ENCODE measurements around the gene NNAT. TPM values are rescaled to one million over a fixed set of nuclear protein-coding genes. Genes with fewer than 3 reads are reported as not detected.

Gene NNAT
- total and polyA plus RNA-seq, 2 experiments from 2014 or later: 0.90 TPM; not detected in 1

DNA sequence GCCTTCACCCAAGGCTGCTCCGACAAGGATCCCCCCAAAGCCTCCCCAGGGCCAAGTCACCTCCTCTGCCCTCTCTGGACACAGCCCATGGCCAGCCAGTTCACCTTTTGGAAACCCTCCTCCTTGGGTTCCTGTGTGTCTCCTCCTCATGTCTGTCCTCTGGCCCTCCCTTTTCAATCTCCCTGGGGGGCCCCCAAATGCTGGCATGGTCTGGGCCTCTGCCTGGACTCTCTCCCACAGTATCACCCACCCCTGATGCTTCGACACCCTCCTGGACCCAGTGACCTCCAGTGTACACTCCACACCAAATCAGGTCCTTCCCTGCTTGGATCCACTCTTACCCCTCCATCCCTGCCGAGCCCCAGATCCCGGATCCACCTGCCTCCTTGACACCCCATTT lies 46.7 kb upstream of the NNAT start:
- in situ Hi-C loops (cut with MboI): no loop called here
- no peak for DNase-seq
- peaks cover 18% of the 10 kb centered on the region for H3K27me3 ChIP-seq (replicated peaks; ENCODE audit: insufficient read depth)
- no peak overlapping the region for H3K4me3 ChIP-seq
- H3K4me2 ChIP-seq (ENCODE audit: unreplicated experiment): no peak overlapping the region
- H3K4me1 ChIP-seq (ENCODE audit: insufficient read depth): no peaks in the 10 kb centered on the region
- no peaks in the 10 kb centered on the region for H3F3A ChIP-seq (ENCODE audit: insufficient read depth)
- TF ChIP-seq EZH2 (IDR thresholded peaks at IDR 0.05; ENCODE audit: insufficient read depth, poor library complexity, severe bottlenecking) (no peak), EZH2phosphoT487 (IDR thresholded peaks at IDR 0.05; ENCODE audit: insufficient read depth, low read depth) (no peak)
- no peaks in the 10 kb centered on the region for H3K9me2 ChIP-seq (ENCODE audit: insufficient read depth)
- no peaks in the 10 kb centered on the region for H3K36me3 ChIP-seq (ENCODE audit: low read depth)
- H3K9me3 ChIP-seq (ENCODE audit: low read depth): no peaks in the 10 kb centered on the region
- no peak overlapping the region for H3K27ac ChIP-seq
- H3K79me2 ChIP-seq (ENCODE audit: insufficient read depth): no peaks in the 10 kb centered on the region
- WGBS, 2 experiments (ENCODE audit: low coverage in 1 of 2, low lambda C conversion rate in 2 of 2, missing lambda C conversion rate in 2 of 2): 60 to 67% methylated on average over 4 of the region's 4 CpGs
- H2AFZ ChIP-seq: no peak overlapping the region
- no peaks in the 10 kb centered on the region for H4K20me1 ChIP-seq (ENCODE audit: insufficient read depth)
- no peak overlapping the region for H3K9ac ChIP-seq

DNA sequence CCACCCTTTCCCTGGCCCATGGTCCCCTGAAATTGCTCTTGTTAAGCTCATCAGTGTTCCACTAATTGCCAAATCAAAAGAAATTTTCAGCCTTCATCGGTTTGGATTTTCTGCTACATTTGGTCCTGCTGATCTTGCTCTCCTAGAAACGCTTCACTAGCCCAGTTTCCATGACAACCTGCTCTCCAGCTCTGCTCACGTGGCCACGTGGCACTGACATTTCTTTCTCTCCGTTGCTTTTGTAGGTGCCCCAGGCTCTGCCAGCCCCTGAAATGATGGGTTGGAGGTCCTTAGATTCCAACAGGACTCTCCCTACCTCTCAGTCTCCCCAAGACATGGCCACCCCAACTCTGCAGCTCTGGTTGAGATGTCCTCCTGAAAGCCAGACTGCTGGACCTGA lies 45.8 kb upstream of the NNAT start:
- Histone ChIP-seq H3K9me2 (ENCODE audit: insufficient read depth) (no peaks in the 10 kb centered on the region), H3K9ac (no peak overlapping the region), H3K27me3 (replicated peaks; ENCODE audit: insufficient read depth) (peaks cover 18% of the 10 kb centered on the region), H3K79me2 (ENCODE audit: insufficient read depth) (no peaks in the 10 kb centered on the region), H3K27ac (no peak overlapping the region), H3K9me3 (ENCODE audit: low read depth) (no peaks in the 10 kb centered on the region), H3K4me3 (no peak overlapping the region), H2AFZ (no peak overlapping the region), H3F3A (ENCODE audit: insufficient read depth) (no peaks in the 10 kb centered on the region), H3K4me2 (ENCODE audit: unreplicated experiment) (no peak overlapping the region), H3K36me3 (ENCODE audit: low read depth) (no peaks in the 10 kb centered on the region), H4K20me1 (ENCODE audit: insufficient read depth) (no peaks in the 10 kb centered on the region), H3K4me1 (ENCODE audit: insufficient read depth) (no peaks in the 10 kb centered on the region)
- in situ Hi-C loops (cut with MboI): no loop called here
- 31 to 35% methylated on average over 5 of the region's 5 CpGs for WGBS, 2 experiments (ENCODE audit: low coverage in 1 of 2, low lambda C conversion rate in 2 of 2, missing lambda C conversion rate in 2 of 2)
- no peak for DNase-seq
- no peak for TF ChIP-seq EZH2phosphoT487 (IDR thresholded peaks at IDR 0.05; ENCODE audit: insufficient read depth, low read depth)
- no peak for TF ChIP-seq EZH2 (IDR thresholded peaks at IDR 0.05; ENCODE audit: insufficient read depth, poor library complexity, severe bottlenecking)

DNA sequence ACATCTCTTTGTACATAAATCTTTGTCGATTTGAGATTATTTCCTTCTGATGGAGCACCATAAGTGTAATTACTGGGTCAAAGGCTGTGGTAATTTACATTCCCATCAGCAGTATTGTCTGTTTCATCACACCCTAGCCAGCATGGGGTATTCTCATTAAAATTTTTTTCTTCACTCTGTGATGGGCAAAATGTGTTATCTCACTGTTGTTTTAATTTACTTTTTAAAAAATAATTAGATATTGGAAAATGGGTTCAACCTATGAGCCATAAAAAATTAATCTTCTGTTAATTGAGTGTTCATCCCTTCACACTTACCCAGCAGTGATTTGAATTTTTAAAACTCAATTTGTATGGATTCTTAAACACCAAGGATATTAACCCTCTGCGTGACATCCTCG lies 44.0 kb upstream of the NNAT start:
- Histone ChIP-seq H3K4me2 (ENCODE audit: unreplicated experiment) (no peak overlapping the region), H2AFZ (no peak overlapping the region), H3K9me3 (ENCODE audit: low read depth) (no peaks in the 10 kb centered on the region), H3K4me3 (no peak overlapping the region), H3F3A (ENCODE audit: insufficient read depth) (no peaks in the 10 kb centered on the region), H4K20me1 (ENCODE audit: insufficient read depth) (no peaks in the 10 kb centered on the region), H3K36me3 (ENCODE audit: low read depth) (no peaks in the 10 kb centered on the region), H3K27ac (no peak overlapping the region), H3K9ac (no peak overlapping the region), H3K27me3 (replicated peaks; ENCODE audit: insufficient read depth) (peaks cover 24% of the 10 kb centered on the region), H3K9me2 (ENCODE audit: insufficient read depth) (no peaks in the 10 kb centered on the region), H3K4me1 (ENCODE audit: insufficient read depth) (no peaks in the 10 kb centered on the region), H3K79me2 (ENCODE audit: insufficient read depth) (no peaks in the 10 kb centered on the region)
- DNase-seq: no peak
- TF ChIP-seq EZH2phosphoT487 (IDR thresholded peaks at IDR 0.05; ENCODE audit: insufficient read depth, low read depth) (no peak), EZH2 (IDR thresholded peaks at IDR 0.05; ENCODE audit: insufficient read depth, poor library complexity, severe bottlenecking) (no peak)
- WGBS, 2 experiments (ENCODE audit: low coverage in 1 of 2, low lambda C conversion rate in 2 of 2, missing lambda C conversion rate in 2 of 2): 32% methylated on average over 3 of the region's 3 CpGs
- in situ Hi-C loops (cut with MboI): no loop called here

GRCh38 chr20:37479266-37479665 lies 41.8 kb upstream of the NNAT start:
- in situ Hi-C loops (cut with MboI): no loop called here
- no peaks in the 10 kb centered on the region for H4K20me1 ChIP-seq (ENCODE audit: insufficient read depth)
- no peak overlapping the region for H3K4me3 ChIP-seq
- H3K9ac ChIP-seq: no peak overlapping the region
- WGBS, 2 experiments (ENCODE audit: low coverage in 1 of 2, low lambda C conversion rate in 2 of 2, missing lambda C conversion rate in 2 of 2): 10 to 14% methylated on average over 6 of the region's 6 CpGs
- H3K79me2 ChIP-seq (ENCODE audit: insufficient read depth): no peaks in the 10 kb centered on the region
- H3K27ac ChIP-seq: no peak overlapping the region
- DNase-seq: no peak
- no peaks in the 10 kb centered on the region for H3K4me1 ChIP-seq (ENCODE audit: insufficient read depth)
- no peak overlapping the region for H3K4me2 ChIP-seq (ENCODE audit: unreplicated experiment)
- H2AFZ ChIP-seq: no peak overlapping the region
- H3K9me3 ChIP-seq (ENCODE audit: low read depth): no peaks in the 10 kb centered on the region
- H3F3A ChIP-seq (ENCODE audit: insufficient read depth): no peaks in the 10 kb centered on the region
- no peaks in the 10 kb centered on the region for H3K9me2 ChIP-seq (ENCODE audit: insufficient read depth)
- no peaks in the 10 kb centered on the region for H3K36me3 ChIP-seq (ENCODE audit: low read depth)
- TF ChIP-seq EZH2phosphoT487 (IDR thresholded peaks at IDR 0.05; ENCODE audit: insufficient read depth, low read depth): no peak
- no peak for TF ChIP-seq EZH2 (IDR thresholded peaks at IDR 0.05; ENCODE audit: insufficient read depth, poor library complexity, severe bottlenecking)
- peaks cover 19% of the 10 kb centered on the region for H3K27me3 ChIP-seq (replicated peaks; ENCODE audit: insufficient read depth)

Data from GM23248 (cell line).